Measurements from ENCODE around the gene C16orf89.
"Not testable (repeated sequence)": the region's sequence is repeated elsewhere in the genome, so short reads cannot be mapped to it uniquely, and the experiment has no call there.

Gene C16orf89

DNA sequence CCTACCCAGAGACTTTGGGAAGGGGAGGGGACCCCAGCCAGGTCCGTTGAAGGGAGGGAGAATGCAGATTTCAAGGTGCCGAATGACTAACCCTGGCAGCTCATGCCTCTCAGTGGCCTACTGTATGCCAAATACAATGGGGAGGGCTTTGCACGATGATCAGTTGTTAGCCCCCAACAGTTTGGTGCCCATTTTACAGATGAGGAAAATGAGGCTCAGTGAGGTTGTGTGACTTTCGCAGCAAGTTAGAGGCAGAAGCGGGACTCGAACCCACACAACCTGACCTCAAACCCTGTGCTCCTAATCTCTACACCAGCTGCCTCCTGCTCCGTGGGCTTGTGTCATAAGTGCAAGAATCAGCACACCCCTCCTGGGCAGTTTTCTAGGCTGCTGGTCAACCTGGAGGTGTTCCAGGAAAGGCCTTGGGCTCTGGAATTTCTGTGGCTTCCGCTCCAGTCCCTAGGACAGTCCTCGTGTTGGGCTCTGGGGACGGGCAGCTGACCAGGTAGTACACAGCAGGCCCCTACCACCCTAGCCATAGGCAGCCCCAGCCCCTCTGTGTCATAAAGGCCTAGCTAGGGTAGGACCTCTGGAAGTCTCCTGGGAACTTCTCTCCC, 20.1 kb downstream of the C16orf89 start:
- Histone ChIP-seq H3K4me3 (no peak overlapping the region), H3K27ac (no peak overlapping the region)
- TF ChIP-seq CTCF (IDR thresholded peaks at IDR 0.05), result no peak
- DNase-seq (ENCODE audit: low spot score), result no peak

DNA sequence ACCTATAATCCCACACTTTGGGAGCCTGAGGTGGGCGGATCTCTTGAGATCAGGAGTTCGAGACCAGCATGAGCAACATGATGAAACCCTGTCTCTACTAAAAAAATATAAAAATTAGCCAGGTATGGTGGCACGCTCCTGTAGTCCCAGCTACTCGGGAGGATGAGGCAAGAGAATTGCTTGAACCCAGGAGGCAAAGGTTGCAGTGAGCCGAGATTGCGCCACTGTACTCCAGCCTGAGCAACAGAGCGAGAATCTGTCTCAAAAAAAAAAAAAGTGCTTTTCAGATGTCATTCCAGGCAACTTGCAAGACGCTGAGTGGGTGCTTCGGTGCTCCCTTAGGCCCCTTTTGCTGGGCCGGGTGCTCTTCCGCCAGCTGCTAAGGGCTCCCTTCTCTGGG, 21.2 kb downstream of the C16orf89 start:
- H3K4me3 ChIP-seq; DNase-seq (ENCODE audit: low spot score); H3K27ac ChIP-seq: not testable (repeated sequence)

- H3K4me3 ChIP-seq, result no peak overlapping the region
- TF ChIP-seq CTCF (IDR thresholded peaks at IDR 0.05), result no peak
- no peak for DNase-seq (ENCODE audit: low spot score)
Measured at GRCh38 chr16:5044011-5044540, 21.7 kb downstream of the C16orf89 start.

GRCh38 chr16:5042574-5043171, 23.1 kb downstream of the C16orf89 start:
- no peak overlapping the region for H3K27ac ChIP-seq
- TF ChIP-seq CTCF (IDR thresholded peaks at IDR 0.05), result no peak
- no peak overlapping the region for H3K4me3 ChIP-seq
- no peak for DNase-seq (ENCODE audit: low spot score)

More at GRCh38 chr16:5044011-5044540, 21.7 kb downstream of the C16orf89 start:
- no peak overlapping the region for H3K27ac ChIP-seq

GRCh38 chr16:5041600-5042133, 24.1 kb downstream of the C16orf89 start:
- TF ChIP-seq CTCF (IDR thresholded peaks at IDR 0.05), result no peak
- DNase-seq (ENCODE audit: low spot score), result no peak
- Histone ChIP-seq H3K27ac (no peak overlapping the region), H3K4me3 (no peak overlapping the region)

DNA sequence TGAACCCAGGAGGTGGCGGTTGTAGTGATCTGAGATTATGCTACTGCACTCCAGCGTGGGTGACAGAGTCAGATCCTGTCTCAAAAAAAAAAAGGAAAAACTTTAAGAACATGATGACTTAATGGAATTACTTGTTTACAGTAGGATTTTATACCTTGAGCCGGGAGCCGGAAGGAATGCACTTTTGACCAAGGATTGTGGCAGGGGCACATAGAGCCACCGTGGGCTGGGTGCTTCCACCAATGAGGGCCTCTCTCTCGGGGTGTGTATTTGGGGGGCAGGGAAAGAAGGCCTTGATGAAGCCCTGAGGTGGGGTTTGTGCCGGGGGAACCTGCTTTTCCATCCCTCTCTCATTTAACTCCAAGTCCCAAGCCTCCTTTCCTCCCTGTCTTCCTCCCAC, 25.3 kb downstream of the C16orf89 start:
- no peak for TF ChIP-seq CTCF (IDR thresholded peaks at IDR 0.05)
- Histone ChIP-seq H3K27ac (no peak overlapping the region), H3K4me3 (no peak overlapping the region)
- no peak for DNase-seq (ENCODE audit: low spot score)

GRCh38 chr16:5036228-5037156, 29.3 kb downstream of the C16orf89 start:
- TF ChIP-seq CTCF (IDR thresholded peaks at IDR 0.05), result no peak
- Histone ChIP-seq H3K27ac (no peak overlapping the region), H3K4me3 (no peak overlapping the region)
- DNase-seq (ENCODE audit: low spot score), result no peak

All from coronary artery (tissue), 2 donors.